Putamen (tissue), 1 donor: ENCODE measurements around the gene PARD6B.
"Not testable (repeated sequence)": the region's sequence is repeated elsewhere in the genome, so short reads cannot be mapped to it uniquely, and the experiment has no call there.

Experiments used
- DNase-seq: peaks from one replicate; pipeline ENCODE4 v3.0.0-alpha.2; 2016; ENCODE audit warnings: low spot score

The PARD6B gene

GRCh38 chr20:50731055-50731929, at the start of gene PARD6B:
PARD6B (plus strand) TSS chr20:50731580; CDS start chr20:50731787, 207 bp downstream.
- peak; percentile 95 for DNase-seq

GRCh38 chr20:50682065-50682464, 49.3 kb upstream of the PARD6B start:
- no peak for DNase-seq

GRCh38 chr20:50682947-50683530, 48.3 kb upstream of the PARD6B start:
- DNase-seq = no peak

- no peak for DNase-seq
These were observed 47.8 kb upstream of the PARD6B start for GRCh38 chr20:50683570-50683969.

GRCh38 chr20:50686821-50687220, 44.6 kb upstream of the PARD6B start:
- no peak for DNase-seq

GRCh38 chr20:50688256-50688975, 43.0 kb upstream of the PARD6B start:
- no peak for DNase-seq

GRCh38 chr20:50689864-50690649, 41.3 kb upstream of the PARD6B start:
- DNase-seq = no peak

GRCh38 chr20:50690650-50691572, 40.5 kb upstream of the PARD6B start, which contains the start of gene RIPOR3:
RIPOR3 (minus strand) TSS chr20:50691542; CDS start chr20:50691128, 414 bp downstream.
- no peak for DNase-seq

- no peak for DNase-seq
These were observed 39.5 kb upstream of the PARD6B start for GRCh38 chr20:50691573-50692551.

GRCh38 chr20:50692552-50692933, 38.8 kb upstream of the PARD6B start:
- no peak for DNase-seq

GRCh38 chr20:50693001-50693400, 38.4 kb upstream of the PARD6B start:
- no peak for DNase-seq

- peak; percentile 31 for DNase-seq
These were observed 36.8 kb upstream of the PARD6B start for GRCh38 chr20:50694379-50695134.

- no peak for DNase-seq
These were observed 36.1 kb upstream of the PARD6B start for GRCh38 chr20:50695135-50695872.

- DNase-seq = not testable (repeated sequence)
These were observed 33.1 kb upstream of the PARD6B start for GRCh38 chr20:50698255-50698654.

- DNase-seq = no peak
These were observed 31.7 kb upstream of the PARD6B start for GRCh38 chr20:50699688-50700087.

- DNase-seq = no peak
These were observed 30.1 kb upstream of the PARD6B start for GRCh38 chr20:50701041-50701963.
